SK-N-SH treated with all-trans-retinoic acid at 6 μM for 48 hours (cell line): ENCODE results near the gene HOXC10.

Experiments used
- ATAC-seq: fragments of 200-7000 bp; cut with Tn5 transposase; 3 replicates; pipeline ENCODE4 v1.9.1; 2020; ENCODE audit warnings: mild to moderate bottlenecking, moderate library complexity
- ARNTL ChIP-seq: fragments of 450-650 bp; formaldehyde crosslinking; IDR thresholded peaks from 2 replicates; pipeline ENCODE4 v1.5.0; 2020; ENCODE audit warnings: low read depth, mild to moderate bottlenecking, moderate library complexity, borderline replicate concordance
- BACH2 ChIP-seq: fragments of 250-450 bp; sonication (Bioruptor Pico); IDR thresholded peaks from 2 replicates; pipeline ENCODE4 v1.9.0; 2021; ENCODE audit warnings: mild to moderate bottlenecking, borderline replicate concordance
- CREB5 ChIP-seq: fragments of 250-450 bp; sonication (Bioruptor Pico); IDR thresholded peaks from 2 replicates; pipeline ENCODE4 v1.5.1; 2020; ENCODE audit warnings: low read depth, mild to moderate bottlenecking, moderate library complexity
- CSDC2 ChIP-seq: fragments of 250-450 bp; sonication (Bioruptor Pico); IDR thresholded peaks from 2 replicates; pipeline ENCODE4 v1.5.0; 2020; ENCODE audit warnings: mild to moderate bottlenecking, moderate library complexity
- ESRRG ChIP-seq: fragments of 250-450 bp; sonication (Bioruptor Pico); IDR thresholded peaks from 2 replicates; pipeline ENCODE4 v1.6.1; 2021; ENCODE audit warnings: mild to moderate bottlenecking
- GLIS3 ChIP-seq: fragments of 250-450 bp; sonication (Bioruptor Pico); IDR thresholded peaks from 2 replicates; pipeline ENCODE4 v1.5.0; 2020; ENCODE audit warnings: mild to moderate bottlenecking, moderate library complexity
- ISL1 ChIP-seq: fragments of 250-450 bp; sonication (Bioruptor Pico); IDR thresholded peaks from 2 replicates; pipeline ENCODE4 v2.1.2; 2022; ENCODE audit warnings: mild to moderate bottlenecking, moderate library complexity
- OSR1 ChIP-seq: fragments of 250-450 bp; sonication (Bioruptor Pico); IDR thresholded peaks from 2 replicates; pipeline ENCODE4 v1.8.0; 2022; ENCODE audit warnings: moderate library complexity, mild to moderate bottlenecking, inconsistent platforms
- PPARA ChIP-seq: fragments of 250-450 bp; sonication (Bioruptor Pico); IDR thresholded peaks from 2 replicates; pipeline ENCODE4 v1.5.0; 2020; ENCODE audit warnings: mild to moderate bottlenecking, borderline replicate concordance
- RARB ChIP-seq: fragments of 250-450 bp; sonication (Bioruptor Pico); IDR thresholded peaks from 2 replicates; pipeline ENCODE4 v1.8.0; 2021; ENCODE audit warnings: mild to moderate bottlenecking, moderate library complexity
- SNAI2 ChIP-seq: fragments of 250-450 bp; sonication (Bioruptor Pico); IDR thresholded peaks from 2 replicates; pipeline ENCODE4 v1.5.0; 2020; ENCODE audit warnings: mild to moderate bottlenecking, moderate library complexity
- TCF4 ChIP-seq: fragments of 250-450 bp; sonication (Bioruptor Pico); IDR thresholded peaks from 2 replicates; pipeline ENCODE4 v1.8.0; 2021; ENCODE audit warnings: mild to moderate bottlenecking, moderate library complexity, borderline replicate concordance
- TOX ChIP-seq: fragments of 250-450 bp; sonication (Bioruptor Pico); IDR thresholded peaks from 2 replicates; pipeline ENCODE4 v1.8.0; 2021; ENCODE audit warnings: mild to moderate bottlenecking, moderate library complexity, borderline replicate concordance
- TSHZ2 ChIP-seq: fragments of 250-450 bp; sonication (Bioruptor Pico); IDR thresholded peaks from 2 replicates; pipeline ENCODE4 v1.5.0; 2020; ENCODE audit warnings: mild to moderate bottlenecking, moderate library complexity
- ZC3H10 ChIP-seq: fragments of 250-450 bp; sonication (Bioruptor Pico); IDR thresholded peaks from 2 replicates; pipeline ENCODE4 v1.5.1; 2021; ENCODE audit warnings: mild to moderate bottlenecking, moderate library complexity
- ZFP3 ChIP-seq: fragments of 250-450 bp; sonication (Bioruptor Pico); IDR thresholded peaks from 2 replicates; pipeline ENCODE4 v1.5.0; 2020; ENCODE audit warnings: mild to moderate bottlenecking, moderate library complexity
- ZFP30 ChIP-seq: fragments of 450-650 bp; formaldehyde crosslinking; IDR thresholded peaks from 2 replicates; pipeline ENCODE4 v1.5.0; 2022; ENCODE audit warnings: mild to moderate bottlenecking, moderate library complexity
- ZNF565 ChIP-seq: fragments of 450-650 bp; formaldehyde crosslinking; conservative IDR thresholded peaks from 2 replicates; pipeline ENCODE4 v1.5.0; 2020; ENCODE audit warnings: low read depth, mild to moderate bottlenecking, moderate library complexity
- ZNF70 ChIP-seq: fragments of 450-650 bp; formaldehyde crosslinking; IDR thresholded peaks from 2 replicates; pipeline ENCODE4 v1.5.0; 2020; ENCODE audit warnings: mild to moderate bottlenecking, moderate library complexity
- ZNF8 ChIP-seq: fragments of 450-650 bp; formaldehyde crosslinking; IDR thresholded peaks from 2 replicates; pipeline ENCODE4 v1.5.0; 2020; ENCODE audit warnings: mild to moderate bottlenecking, moderate library complexity
- TF ChIP-seq, protein P1 (sequence below): fragments of 250-450 bp; sonication (Bioruptor Pico); IDR thresholded peaks from 2 replicates; pipeline ENCODE4 v1.5.1; 2021; ENCODE audit warnings: mild to moderate bottlenecking, moderate library complexity
- TF ChIP-seq, protein P2 (sequence below): fragments of 250-450 bp; sonication (Bioruptor Pico); IDR thresholded peaks from 2 replicates; pipeline ENCODE4 v1.8.0; 2020; ENCODE audit warnings: mild to moderate bottlenecking, moderate library complexity, borderline replicate concordance
- TF ChIP-seq, protein P3 (sequence below): fragments of 250-450 bp; sonication (Bioruptor Pico); IDR thresholded peaks from 2 replicates; pipeline ENCODE4 v1.8.0; 2021; ENCODE audit warnings: low read depth, mild to moderate bottlenecking, moderate library complexity, borderline replicate concordance

HOXC10 gene

DNA sequence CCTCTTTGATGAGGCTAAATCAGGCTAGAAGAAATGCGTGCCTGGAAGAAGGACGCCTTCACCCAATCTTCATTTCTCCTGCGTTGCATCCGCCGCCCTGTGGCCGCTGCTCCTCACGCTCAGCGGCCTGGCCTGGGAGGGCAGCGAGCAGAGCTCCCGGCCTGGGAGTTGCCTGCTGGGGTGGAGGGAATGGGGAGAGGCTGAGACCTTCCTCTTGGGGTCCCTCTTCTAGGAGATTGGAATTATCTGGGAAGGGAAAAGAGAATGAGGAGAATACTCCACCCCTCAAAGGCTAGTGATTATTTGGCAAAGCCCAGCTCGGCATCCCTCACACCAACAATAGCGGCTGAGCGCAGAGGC lies 32.6 kb upstream of the HOXC10 start:
- TF ChIP-seq, protein P1, sequence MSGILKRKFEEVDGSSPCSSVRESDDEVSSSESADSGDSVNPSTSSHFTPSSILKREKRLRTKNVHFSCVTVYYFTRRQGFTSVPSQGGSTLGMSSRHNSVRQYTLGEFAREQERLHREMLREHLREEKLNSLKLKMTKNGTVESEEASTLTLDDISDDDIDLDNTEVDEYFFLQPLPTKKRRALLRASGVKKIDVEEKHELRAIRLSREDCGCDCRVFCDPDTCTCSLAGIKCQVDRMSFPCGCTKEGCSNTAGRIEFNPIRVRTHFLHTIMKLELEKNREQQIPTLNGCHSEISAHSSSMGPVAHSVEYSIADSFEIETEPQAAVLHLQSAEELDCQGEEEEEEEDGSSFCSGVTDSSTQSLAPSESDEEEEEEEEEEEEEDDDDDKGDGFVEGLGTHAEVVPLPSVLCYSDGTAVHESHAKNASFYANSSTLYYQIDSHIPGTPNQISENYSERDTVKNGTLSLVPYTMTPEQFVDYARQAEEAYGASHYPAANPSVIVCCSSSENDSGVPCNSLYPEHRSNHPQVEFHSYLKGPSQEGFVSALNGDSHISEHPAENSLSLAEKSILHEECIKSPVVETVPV (CRISPR knock-in tag), result no peak
- no peak for TF ChIP-seq RARB
- no peak for TF ChIP-seq CSDC2
- TF ChIP-seq ARNTL, result no peak
- no peak for TF ChIP-seq SNAI2
- no peak for TF ChIP-seq TSHZ2
- TF ChIP-seq ZFP30, result no peak
- no peak for TF ChIP-seq TOX (CRISPR knock-in tag)
- no peak for TF ChIP-seq CREB5 (CRISPR knock-in tag)
- TF ChIP-seq TCF4 (CRISPR knock-in tag), result no peak
- TF ChIP-seq, protein P2, sequence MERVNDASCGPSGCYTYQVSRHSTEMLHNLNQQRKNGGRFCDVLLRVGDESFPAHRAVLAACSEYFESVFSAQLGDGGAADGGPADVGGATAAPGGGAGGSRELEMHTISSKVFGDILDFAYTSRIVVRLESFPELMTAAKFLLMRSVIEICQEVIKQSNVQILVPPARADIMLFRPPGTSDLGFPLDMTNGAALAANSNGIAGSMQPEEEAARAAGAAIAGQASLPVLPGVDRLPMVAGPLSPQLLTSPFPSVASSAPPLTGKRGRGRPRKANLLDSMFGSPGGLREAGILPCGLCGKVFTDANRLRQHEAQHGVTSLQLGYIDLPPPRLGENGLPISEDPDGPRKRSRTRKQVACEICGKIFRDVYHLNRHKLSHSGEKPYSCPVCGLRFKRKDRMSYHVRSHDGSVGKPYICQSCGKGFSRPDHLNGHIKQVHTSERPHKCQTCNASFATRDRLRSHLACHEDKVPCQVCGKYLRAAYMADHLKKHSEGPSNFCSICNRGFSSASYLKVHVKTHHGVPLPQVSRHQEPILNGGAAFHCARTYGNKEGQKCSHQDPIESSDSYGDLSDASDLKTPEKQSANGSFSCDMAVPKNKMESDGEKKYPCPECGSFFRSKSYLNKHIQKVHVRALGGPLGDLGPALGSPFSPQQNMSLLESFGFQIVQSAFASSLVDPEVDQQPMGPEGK (CRISPR knock-in tag), result no peak
- TF ChIP-seq ZC3H10 (CRISPR knock-in tag), result no peak
- TF ChIP-seq ZNF565 (CRISPR knock-in tag), result no peak
- TF ChIP-seq PPARA (CRISPR knock-in tag), result no peak
- no peak for TF ChIP-seq ESRRG (CRISPR knock-in tag)
- TF ChIP-seq ZNF8 (CRISPR knock-in tag), result no peak
- TF ChIP-seq GLIS3 (CRISPR knock-in tag), result no peak
- TF ChIP-seq, protein P3, sequence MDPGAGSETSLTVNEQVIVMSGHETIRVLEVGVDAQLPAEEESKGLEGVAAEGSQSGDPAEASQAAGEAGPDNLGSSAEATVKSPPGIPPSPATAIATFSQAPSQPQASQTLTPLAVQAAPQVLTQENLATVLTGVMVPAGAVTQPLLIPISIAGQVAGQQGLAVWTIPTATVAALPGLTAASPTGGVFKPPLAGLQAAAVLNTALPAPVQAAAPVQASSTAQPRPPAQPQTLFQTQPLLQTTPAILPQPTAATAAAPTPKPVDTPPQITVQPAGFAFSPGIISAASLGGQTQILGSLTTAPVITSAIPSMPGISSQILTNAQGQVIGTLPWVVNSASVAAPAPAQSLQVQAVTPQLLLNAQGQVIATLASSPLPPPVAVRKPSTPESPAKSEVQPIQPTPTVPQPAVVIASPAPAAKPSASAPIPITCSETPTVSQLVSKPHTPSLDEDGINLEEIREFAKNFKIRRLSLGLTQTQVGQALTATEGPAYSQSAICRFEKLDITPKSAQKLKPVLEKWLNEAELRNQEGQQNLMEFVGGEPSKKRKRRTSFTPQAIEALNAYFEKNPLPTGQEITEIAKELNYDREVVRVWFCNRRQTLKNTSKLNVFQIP (CRISPR knock-in tag), result no peak
- no peak for TF ChIP-seq ZNF70 (CRISPR knock-in tag)
- TF ChIP-seq OSR1 (CRISPR knock-in tag), result no peak
- peak; percentile 56 for ATAC-seq

DNA sequence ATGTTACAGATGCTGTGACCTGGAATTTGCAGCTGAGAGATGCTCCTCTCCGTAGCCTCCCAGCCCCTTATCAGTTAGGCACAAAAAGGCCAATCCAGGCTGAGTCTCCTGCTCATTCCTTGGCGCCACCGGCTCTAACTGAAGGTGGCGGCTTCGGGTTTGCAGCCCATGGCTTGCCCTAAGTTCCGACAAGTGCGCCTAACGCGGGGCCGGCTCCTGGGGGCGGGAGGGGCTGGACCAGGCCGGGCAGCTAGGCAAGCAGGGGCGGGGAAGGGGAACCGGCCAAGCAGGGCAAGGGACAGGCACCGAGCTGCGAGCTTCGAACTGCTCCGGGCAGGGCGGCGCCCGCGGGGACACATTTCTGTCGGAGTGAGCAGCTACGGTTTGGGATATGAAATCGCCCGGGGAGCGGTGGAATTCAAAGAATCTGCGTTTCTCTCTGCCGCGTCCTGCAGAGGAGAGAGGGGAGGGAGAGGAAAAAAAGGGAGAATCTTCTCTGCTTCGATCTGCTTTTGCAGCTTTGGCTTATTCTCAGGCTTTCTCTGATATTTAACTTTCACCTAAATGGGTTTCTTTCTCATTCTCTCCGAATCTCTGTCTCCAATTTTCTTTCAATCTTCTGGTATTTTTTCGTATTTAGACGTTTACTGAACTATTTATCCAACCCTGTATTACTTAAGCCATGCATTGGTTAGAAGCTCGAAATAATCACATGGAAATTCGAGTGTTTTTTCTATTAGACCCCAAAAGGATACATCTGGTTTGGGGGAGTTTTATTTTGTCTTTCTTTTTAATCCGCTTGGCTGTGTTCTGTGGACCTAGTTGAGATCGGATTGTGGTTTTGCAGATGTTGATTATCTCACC lies 31.8 kb upstream of the HOXC10 start:
- no peak; the same call in 2 of the 3 replicates for ATAC-seq
- TF ChIP-seq, protein P1 (CRISPR knock-in tag), result no peak
- TF ChIP-seq RARB, result no peak
- no peak for TF ChIP-seq ZFP3 (CRISPR knock-in tag)
- TF ChIP-seq ISL1 (CRISPR knock-in tag), result no peak
- TF ChIP-seq CREB5 (CRISPR knock-in tag), result no peak
- no peak for TF ChIP-seq ESRRG (CRISPR knock-in tag)
- no peak for TF ChIP-seq CSDC2
- TF ChIP-seq GLIS3 (CRISPR knock-in tag), result no peak
- TF ChIP-seq OSR1 (CRISPR knock-in tag), result no peak
- no peak for TF ChIP-seq ZNF8 (CRISPR knock-in tag)
- TF ChIP-seq TOX (CRISPR knock-in tag), result no peak
- TF ChIP-seq BACH2 (CRISPR knock-in tag), result no peak
- TF ChIP-seq ARNTL, result no peak
